GM23338 (cell line): ENCODE data around the gene KRTAP10-5. TPM values are rescaled to one million over a fixed set of nuclear protein-coding genes. Genes with fewer than 3 reads are reported as not detected.

Experiments used
- ATAC-seq: fragments of 200-7000 bp; cut with Tn5 transposase; 3 replicates; pipeline ENCODE4 v1.9.1; 2020
- DNase-seq: peaks from one replicate; pipeline ENCODE4 v3.0.0-alpha.2; 2015; ENCODE audit warnings: low spot score
- H2AFZ ChIP-seq: fragments of 200-600 bp; sonication (generic); 2 replicates; pipeline ENCODE4 v1.8.0; 2016; ENCODE audit warnings: antibody characterized with exemption, mild to moderate bottlenecking, moderate library complexity
- H3F3A ChIP-seq: fragments of 200-600 bp; sonication (generic); replicated peaks from 2 replicates; pipeline ENCODE4 v1.8.0; 2017; ENCODE audit warnings: antibody characterized with exemption, mixed run types, low read depth
- H3K27ac ChIP-seq: fragments of 200-600 bp; sonication (generic); 2 replicates; pipeline ENCODE4 v1.6.1; 2016; ENCODE audit warnings: low read depth
- H3K27me3 ChIP-seq: fragments of 200-600 bp; sonication (generic); 2 replicates; pipeline ENCODE4 v1.8.0; 2016; ENCODE audit warnings: mild to moderate bottlenecking, mixed run types, moderate library complexity; ENCODE audit not compliant: insufficient read depth
- H3K36me3 ChIP-seq: fragments of 200-600 bp; sonication (generic); 2 replicates; pipeline ENCODE4 v1.8.0; 2016; ENCODE audit warnings: mild to moderate bottlenecking; ENCODE audit not compliant: insufficient read depth
- H3K4me1 ChIP-seq: fragments of 200-600 bp; sonication (generic); 2 replicates; pipeline ENCODE4 v1.8.0; 2016; ENCODE audit warnings: mild to moderate bottlenecking, moderate library complexity; ENCODE audit not compliant: insufficient read depth
- H3K4me2 ChIP-seq: fragments of 200-600 bp; sonication (generic); 2 replicates; pipeline ENCODE4 v1.7.1; 2017; ENCODE audit warnings: mixed run types
- H3K4me3 ChIP-seq: fragments of 200-600 bp; sonication (generic); 2 replicates; pipeline ENCODE4 v1.6.1; 2016; ENCODE audit warnings: mixed run types
- H3K79me2 ChIP-seq: fragments of 200-600 bp; sonication (generic); replicated peaks from 2 replicates; pipeline ENCODE4 v1.8.0; 2017; ENCODE audit warnings: mild to moderate bottlenecking; ENCODE audit not compliant: insufficient read depth
- H3K9me2 ChIP-seq: fragments of 200-600 bp; sonication (generic); 2 replicates; pipeline ENCODE4 v1.8.0; 2017; ENCODE audit not compliant: insufficient read depth
- H4K20me1 ChIP-seq: fragments of 200-600 bp; sonication (generic); replicated peaks from 2 replicates; pipeline ENCODE4 v1.8.0; 2017; ENCODE audit warnings: mild to moderate bottlenecking; ENCODE audit not compliant: insufficient read depth
- H3K27ac Mint-ChIP-seq: 2 replicates; pipeline ENCODE4 v1.8.0; 2020; ENCODE audit warnings: inconsistent platforms, mild to moderate bottlenecking, moderate library complexity, mixed read lengths
- H3K27me3 Mint-ChIP-seq: 3 replicates; pipeline ENCODE4 v1.8.0; 2022; ENCODE audit warnings: low read depth, mild to moderate bottlenecking, moderate library complexity, mixed read lengths, inconsistent platforms; ENCODE audit not compliant: insufficient read depth, poor library complexity
- H3K36me3 Mint-ChIP-seq: 3 replicates; pipeline ENCODE4 v1.8.0; 2021; ENCODE audit warnings: low read depth, mild to moderate bottlenecking, inconsistent platforms, moderate library complexity, mixed read lengths
- H3K4me1 Mint-ChIP-seq: 3 replicates; pipeline ENCODE4 v1.8.0; 2020; ENCODE audit warnings: mild to moderate bottlenecking, inconsistent platforms, mixed read lengths
- H3K4me3 Mint-ChIP-seq: 3 replicates; pipeline ENCODE4 v1.8.0; 2021; ENCODE audit warnings: moderate library complexity, mild to moderate bottlenecking, inconsistent platforms, mixed read lengths
- H3K9me3 Mint-ChIP-seq: 3 replicates; pipeline ENCODE4 v1.8.0; 2020; ENCODE audit warnings: moderate library complexity, mild to moderate bottlenecking, inconsistent platforms, mixed read lengths
- CTCF ChIP-seq, 2 experiments: fragments of 200-600 bp in 1 of 2; sonication (generic) in 1 of 2; conservative IDR thresholded peaks; 2 replicates each; pipeline versions ENCODE4 v1.5.1 to v1.6.1; 2016 to 2017; ENCODE audit warnings: antibody characterized with exemption in 2 of 2, low read depth in 2 of 2, mild to moderate bottlenecking in 2 of 2, moderate library complexity in 1 of 2
- ETS1 ChIP-seq: IDR thresholded peaks from 2 replicates; pipeline ENCODE4 v1.6.1; 2016; ENCODE audit warnings: antibody characterized with exemption
- EZH2 ChIP-seq: fragments of 200-600 bp; sonication (generic); IDR thresholded peaks from one replicate; pipeline ENCODE4 v1.8.0; 2017; ENCODE audit warnings: antibody characterized with exemption, mild to moderate bottlenecking, low read depth; ENCODE audit not compliant: unreplicated experiment
- JUNB ChIP-seq: IDR thresholded peaks from one replicate; pipeline ENCODE4 v1.6.1; 2016; ENCODE audit warnings: antibody characterized with exemption; ENCODE audit not compliant: unreplicated experiment
- NANOG ChIP-seq: IDR thresholded peaks from 2 replicates; pipeline ENCODE4 v1.6.1; 2016; ENCODE audit warnings: antibody characterized with exemption, borderline replicate concordance
- POLR2AphosphoS5 ChIP-seq: IDR thresholded peaks from 2 replicates; pipeline ENCODE4 v1.6.1; 2016; ENCODE audit warnings: antibody characterized with exemption, low read depth
- REST ChIP-seq: IDR thresholded peaks from one replicate; pipeline ENCODE4 v1.6.1; 2018; ENCODE audit warnings: antibody characterized with exemption; ENCODE audit not compliant: unreplicated experiment
- STAT1 ChIP-seq: IDR thresholded peaks from one replicate; pipeline ENCODE4 v1.6.1; 2016; ENCODE audit warnings: antibody characterized with exemption; ENCODE audit not compliant: unreplicated experiment
- ZNF114 ChIP-seq: fragments of 250-450 bp; sonication (Bioruptor Pico); IDR thresholded peaks from 2 replicates; pipeline ENCODE4 v1.5.0; 2020; ENCODE audit warnings: mild to moderate bottlenecking, moderate library complexity
- ZNF331 ChIP-seq: fragments of 250-450 bp; sonication (Bioruptor Pico); IDR thresholded peaks from 2 replicates; pipeline ENCODE4 v1.5.0; 2020; ENCODE audit warnings: low read depth, mild to moderate bottlenecking, moderate library complexity
- ZNF462 ChIP-seq: fragments of 250-450 bp; sonication (Bioruptor Pico); IDR thresholded peaks from 2 replicates; pipeline ENCODE4 v1.5.0; 2020; ENCODE audit warnings: mild to moderate bottlenecking, moderate library complexity
- polyA plus RNA-seq: library from polyadenylated mRNA; unstranded; fragments of >200 nt; fragmentation: Nextera tagmentation; extraction: Ambion mirVana; gene quantifications from 2 replicates; pipeline ENCODE4 v1.2.1, GENCODE V29; 2016
- total RNA-seq: library from RNA; depleted of rRNA; stranded (reverse); fragments of >200 nt; shearing (Covaris generic); gene quantifications from 2 replicates; pipeline ENCODE4 v1.2.3, GENCODE V29; 2014

Gene KRTAP10-5
- total and polyA plus RNA-seq, 2 experiments from 2014 or later = not detected

GRCh38 chr21:44583089-44583799 is 2.8 kb upstream of the KRTAP10-5 start (continued):
- TF ChIP-seq REST = no peak
- TF ChIP-seq CTCF (conservative IDR thresholded peaks at IDR 0.05; ENCODE audit: low read depth in 2 of 2) = no peak
- TF ChIP-seq EZH2 = no peak
- TF ChIP-seq STAT1 = no peak

- no peak overlapping the region for H3K27ac ChIP-seq
- H3K4me1 ChIP-seq = no peaks in the 10 kb centered on the region
- no peak overlapping the region for H3K4me2 ChIP-seq
- peaks cover 3% of the 10 kb centered on the region; the same call in 2 of the 3 replicates for H3K36me3 Mint-ChIP-seq
- H3F3A ChIP-seq = no peaks in the 10 kb centered on the region
- H3K36me3 ChIP-seq = no peaks in the 10 kb centered on the region
- ATAC-seq = no peak
- H3K4me1 Mint-ChIP-seq = peaks cover 7% of the 10 kb centered on the region
- no peak overlapping the region for H2AFZ ChIP-seq
- no peaks in the 10 kb centered on the region for H4K20me1 ChIP-seq
- H3K27me3 Mint-ChIP-seq = peaks cover 13% of the 10 kb centered on the region
- DNase-seq = no peak
- no peak overlapping the region for H3K4me3 ChIP-seq
- no peaks in the 10 kb centered on the region for H3K9me2 ChIP-seq
- no peaks in the 10 kb centered on the region for H3K27me3 ChIP-seq
- no peak overlapping the region for H3K4me3 Mint-ChIP-seq
- no peak overlapping the region for H3K27ac Mint-ChIP-seq
- H3K9me3 Mint-ChIP-seq = peaks cover 20% of the 10 kb centered on the region
- no peaks in the 10 kb centered on the region for H3K79me2 ChIP-seq
- TF ChIP-seq ZNF331 (CRISPR knock-in tag) (no peak), STAT1 (no peak), NANOG (no peak), ETS1 (no peak), JUNB (no peak), POLR2AphosphoS5 (no peak), ZNF462 (CRISPR knock-in tag) (no peak), ZNF114 (no peak)
Measured at GRCh38 chr21:44582055-44582454, 1.7 kb upstream of the KRTAP10-5 start.
